Measurements from ENCODE around the gene RBL2. TPM values are rescaled to one million over a fixed set of nuclear protein-coding genes. Genes with fewer than 3 reads are reported as not detected.
"Not testable (repeated sequence)": the region's sequence is repeated elsewhere in the genome, so short reads cannot be mapped to it uniquely, and the experiment has no call there.

RBL2 gene
- total RNA-seq, 1 experiment from 2014 or later, result 20.6 TPM

DNA sequence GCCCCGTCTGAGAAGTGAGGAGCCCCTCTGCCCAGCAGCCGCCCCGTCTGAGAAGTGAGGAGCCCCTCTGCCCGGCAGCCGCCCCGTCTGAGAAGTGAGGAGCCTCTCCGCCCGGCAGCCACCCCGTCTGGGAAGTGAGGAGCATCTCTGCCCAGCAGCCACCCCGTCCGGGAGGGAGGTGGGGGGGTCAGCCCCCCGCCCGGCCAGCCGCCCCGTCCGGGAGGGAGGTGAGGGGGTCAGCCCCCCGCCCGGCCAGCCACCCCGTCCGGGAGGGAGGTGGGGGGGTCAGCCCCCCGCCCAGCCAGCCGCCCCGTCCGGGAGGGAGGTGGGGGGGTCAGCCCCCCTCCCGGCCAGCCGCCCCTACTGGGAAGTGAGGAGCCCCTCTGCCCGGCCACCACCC is 105.1 kb downstream of the RBL2 start:
- DNase-seq (ENCODE audit: low read depth), result not testable (repeated sequence)

DNA sequence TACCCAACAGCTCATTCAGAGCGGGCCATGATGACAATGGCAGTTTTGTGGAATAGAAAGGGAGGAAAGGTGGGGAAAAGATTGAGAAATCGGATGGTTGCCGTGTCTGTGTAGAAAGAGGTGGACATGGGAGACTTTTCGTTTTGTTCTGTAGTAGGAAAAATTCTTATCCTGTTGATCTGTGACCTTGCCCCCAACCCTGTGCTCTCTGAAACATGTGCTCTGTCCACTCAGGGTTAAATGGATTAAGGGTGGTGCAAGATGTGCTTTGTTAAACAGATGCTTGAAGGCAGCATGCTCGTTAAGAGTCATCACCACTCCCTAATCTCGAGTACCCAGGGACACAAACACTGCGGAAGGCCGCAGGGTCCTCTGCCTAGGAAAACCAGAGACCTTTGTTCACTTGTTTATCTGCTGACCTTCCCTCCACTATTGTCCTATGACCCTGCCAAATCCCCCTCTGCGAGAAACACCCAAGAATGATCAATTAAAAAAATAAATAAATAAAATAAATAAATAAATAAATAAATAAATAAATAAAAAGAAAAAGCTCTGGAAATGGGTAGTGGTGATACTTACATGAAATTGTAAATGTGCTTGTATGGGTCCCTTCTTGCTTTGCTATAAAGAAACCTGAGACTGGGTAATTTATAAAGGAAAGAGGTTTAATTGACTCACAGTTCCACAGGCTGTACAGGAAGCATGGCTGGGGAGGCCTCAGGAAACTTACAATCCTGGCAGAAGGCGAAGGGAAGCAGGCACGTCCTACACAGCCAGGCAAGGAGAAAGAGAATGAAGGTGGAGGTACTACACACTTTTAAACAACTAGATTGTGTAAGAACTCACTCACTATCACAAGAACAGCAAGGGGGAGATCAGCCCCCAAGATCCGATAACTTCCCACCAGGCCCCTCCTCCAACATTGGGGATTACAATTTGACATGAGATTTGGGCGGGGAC is 105.8 kb downstream of the RBL2 start:
- DNase-seq (ENCODE audit: low read depth), result not testable (repeated sequence)

Small RNAs within 50 kb of the gene (small RNA-seq; reads per million reads assigned to genes)
- gene RNU6-1153P, result not detected

Other genes with a start within 250 kb of the RBL2 start
- gene AKTIP, start 68.7 kb downstream of the RBL2 start, total RNA-seq (2014; rRNA removed; shearing (Covaris generic)), result 12.9 and 24.3 TPM in 2 replicates